ENCODE measurements around the gene AFAP1. TPM values are rescaled to one million over a fixed set of nuclear protein-coding genes. Genes with fewer than 3 reads are reported as not detected.

Gene AFAP1
- total RNA-seq, 4 donors from 2014 or later, result 25.1 to 56.9 (median 26.4) TPM

DNA sequence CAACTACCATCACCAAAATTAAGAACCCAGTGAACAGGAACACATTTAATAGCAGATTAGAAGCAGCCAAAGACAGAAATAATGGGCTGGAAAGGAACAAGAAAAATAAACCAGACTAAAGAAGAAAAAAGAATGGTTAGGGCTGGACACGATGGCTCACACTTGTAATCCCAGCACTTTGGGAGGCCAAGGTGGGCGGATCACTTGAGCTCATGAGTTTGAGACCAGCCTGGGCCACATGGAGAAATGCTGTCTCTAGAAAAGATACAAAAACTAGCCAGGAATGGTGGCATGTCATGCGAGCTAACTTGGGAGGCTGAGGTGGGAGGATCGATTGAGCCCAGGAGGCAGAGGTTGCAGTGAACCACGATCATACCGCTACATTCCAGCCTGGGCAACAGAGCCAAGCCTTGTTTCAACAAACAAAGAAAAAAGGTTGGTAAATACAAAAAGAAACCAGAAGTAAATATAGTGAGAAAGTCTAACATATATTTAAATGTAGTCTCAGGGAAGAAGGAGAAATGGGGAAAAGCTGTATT lies 102.0 kb downstream of the AFAP1 start:
- H3K4me1 ChIP-seq, result peaks cover 0 to 3% (median 0%) of the 10 kb centered on the region in 4 donors
- H3K36me3 ChIP-seq, result peaks cover 0 to 15% (median 5%) of the 10 kb centered on the region in 4 donors
- H3K27ac ChIP-seq, result no peak overlapping the region
- TF ChIP-seq EP300 (IDR thresholded peaks at IDR 0.05; ENCODE audit: low read depth) (no peak), POLR2A (IDR thresholded peaks at IDR 0.05) (no peak), POLR2AphosphoS5 (IDR thresholded peaks at IDR 0.05) (no peak)
- TF ChIP-seq, protein P1, sequence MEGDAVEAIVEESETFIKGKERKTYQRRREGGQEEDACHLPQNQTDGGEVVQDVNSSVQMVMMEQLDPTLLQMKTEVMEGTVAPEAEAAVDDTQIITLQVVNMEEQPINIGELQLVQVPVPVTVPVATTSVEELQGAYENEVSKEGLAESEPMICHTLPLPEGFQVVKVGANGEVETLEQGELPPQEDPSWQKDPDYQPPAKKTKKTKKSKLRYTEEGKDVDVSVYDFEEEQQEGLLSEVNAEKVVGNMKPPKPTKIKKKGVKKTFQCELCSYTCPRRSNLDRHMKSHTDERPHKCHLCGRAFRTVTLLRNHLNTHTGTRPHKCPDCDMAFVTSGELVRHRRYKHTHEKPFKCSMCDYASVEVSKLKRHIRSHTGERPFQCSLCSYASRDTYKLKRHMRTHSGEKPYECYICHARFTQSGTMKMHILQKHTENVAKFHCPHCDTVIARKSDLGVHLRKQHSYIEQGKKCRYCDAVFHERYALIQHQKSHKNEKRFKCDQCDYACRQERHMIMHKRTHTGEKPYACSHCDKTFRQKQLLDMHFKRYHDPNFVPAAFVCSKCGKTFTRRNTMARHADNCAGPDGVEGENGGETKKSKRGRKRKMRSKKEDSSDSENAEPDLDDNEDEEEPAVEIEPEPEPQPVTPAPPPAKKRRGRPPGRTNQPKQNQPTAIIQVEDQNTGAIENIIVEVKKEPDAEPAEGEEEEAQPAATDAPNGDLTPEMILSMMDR (IDR thresholded peaks at IDR 0.05), result no peak
- intact Hi-C loops (cut with DNase I; ENCODE audit: low total_unique reads) (no loop called here), in situ Hi-C loops (cut with MboI; ENCODE audit: low pct_ligation_motif_present in 1 of 4, low pct_unique_long_range_greater_than_20kb in 1 of 4, low sequenced_read_pairs in 3 of 4) (no loop called here)
- no peaks in the 10 kb centered on the region for H3K27me3 ChIP-seq
- H3K4me3 ChIP-seq, result no peak overlapping the region
- WGBS, 2 donors (ENCODE audit: low coverage in 1 of 2), result 87 to 90% methylated on average over 6 of the region's 6 CpGs
- no peak for DNase-seq
- H3K9me3 ChIP-seq, result no peaks in the 10 kb centered on the region

DNA sequence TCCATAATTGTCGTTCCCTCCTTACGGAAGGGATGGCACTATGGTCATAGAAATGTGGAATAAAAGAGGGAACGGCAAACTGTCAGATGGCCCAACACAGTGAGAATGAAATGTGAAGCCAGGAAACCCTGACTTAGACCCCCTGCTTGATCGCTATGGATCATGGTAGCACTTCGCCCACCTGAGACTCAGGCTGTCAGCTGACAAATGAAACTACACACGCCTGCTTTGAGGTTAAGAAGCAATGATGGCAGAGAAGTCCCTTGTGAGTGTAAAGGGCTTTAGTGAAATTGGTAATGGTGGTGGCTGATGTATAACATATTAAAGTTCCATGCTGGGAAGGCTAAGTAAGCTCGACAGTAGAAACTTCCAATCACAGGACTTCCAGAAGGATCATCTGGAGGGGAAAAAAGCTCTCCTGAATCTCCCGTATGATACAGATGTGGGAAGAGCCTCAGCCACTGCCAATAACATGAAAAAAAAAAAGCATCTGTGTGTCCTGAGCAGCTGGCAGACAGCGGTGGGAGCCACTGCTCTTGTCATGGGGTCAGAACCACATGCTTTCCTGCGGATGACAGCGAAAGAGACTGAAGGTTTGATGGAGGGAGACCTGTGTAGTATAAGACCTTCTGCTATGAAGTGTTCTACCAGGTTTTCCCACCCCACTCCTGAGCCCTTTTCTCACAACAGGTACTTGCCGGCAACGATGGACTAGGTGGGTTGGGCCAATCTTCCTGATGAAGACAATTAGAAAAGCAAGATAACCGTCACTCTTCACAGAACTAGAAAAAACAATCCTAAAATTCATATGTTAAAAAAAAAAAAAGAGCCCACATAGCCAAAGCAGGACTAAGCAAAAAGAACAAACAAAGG lies 107.6 kb downstream of the AFAP1 start:
- 78 to 84% methylated on average over 12 to 14 of the region's 14 CpGs for WGBS, 2 donors (ENCODE audit: low coverage in 1 of 2)
- no peaks in the 10 kb centered on the region for H3K9me3 ChIP-seq
- in situ Hi-C loops (cut with MboI; ENCODE audit: low pct_ligation_motif_present in 1 of 4, low pct_unique_long_range_greater_than_20kb in 1 of 4, low sequenced_read_pairs in 3 of 4) (no loop called here), intact Hi-C loops (cut with DNase I; ENCODE audit: low total_unique reads) (no loop called here)
- H3K27ac ChIP-seq, result peak overlapping the region; percentile 71 to 78 (median 73)
- H3K36me3 ChIP-seq, result peaks cover 0 to under 1% (median 0%) of the 10 kb centered on the region in 4 donors
- no peaks in the 10 kb centered on the region for H3K27me3 ChIP-seq
- DNase-seq, result no peak
- H3K4me1 ChIP-seq, result peaks cover 14 to 43% (median 28%) of the 10 kb centered on the region in 4 donors
- TF ChIP-seq POLR2A (IDR thresholded peaks at IDR 0.05) (no peak), EP300 (IDR thresholded peaks at IDR 0.05; ENCODE audit: low read depth) (no peak), POLR2AphosphoS5 (IDR thresholded peaks at IDR 0.05) (no peak)
- TF ChIP-seq, protein P1 (IDR thresholded peaks at IDR 0.05), result no peak
- no peak overlapping the region for H3K4me3 ChIP-seq

GRCh38 chr4:7831330-7831729 lies 108.3 kb downstream of the AFAP1 start:
- in situ Hi-C loops (cut with MboI; ENCODE audit: low pct_ligation_motif_present in 1 of 4, low pct_unique_long_range_greater_than_20kb in 1 of 4, low sequenced_read_pairs in 3 of 4), result no loop called here
- 46 to 71% methylated on average over 7 of the region's 7 CpGs for WGBS, 2 donors (ENCODE audit: low coverage in 1 of 2)
- H3K4me1 ChIP-seq, result peaks cover 14 to 43% (median 28%) of the 10 kb centered on the region in 4 donors
- H3K4me3 ChIP-seq, result no peak overlapping the region
- peak overlapping the region; percentile 71 to 78 (median 73) for H3K27ac ChIP-seq
- intact Hi-C loops (cut with DNase I; ENCODE audit: low total_unique reads), result no loop called here
- H3K27me3 ChIP-seq, result no peaks in the 10 kb centered on the region
- no peaks in the 10 kb centered on the region for H3K36me3 ChIP-seq
- no peak for TF ChIP-seq EP300 (IDR thresholded peaks at IDR 0.05; ENCODE audit: low read depth)
- DNase-seq, result no peak
- H3K9me3 ChIP-seq, result no peaks in the 10 kb centered on the region

DNA sequence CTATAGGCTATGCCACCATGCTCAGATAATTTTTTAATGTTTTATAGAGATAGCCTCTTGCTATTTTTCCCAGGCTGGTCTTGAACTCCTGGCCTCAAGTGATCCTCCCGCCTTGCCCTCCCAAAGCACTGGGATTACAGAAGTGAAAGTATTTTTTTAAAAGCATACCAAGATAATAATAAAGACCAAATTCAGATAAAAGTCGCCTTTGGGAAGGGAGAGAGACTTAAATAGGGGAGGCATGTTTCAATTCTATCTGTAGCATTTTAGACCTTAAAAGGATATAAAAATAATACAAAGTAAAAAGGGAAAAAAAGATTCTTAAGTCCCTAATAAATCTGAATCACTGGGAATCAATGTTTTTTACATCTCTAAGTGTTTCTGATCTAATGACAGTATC lies 108.9 kb downstream of the AFAP1 start:
- WGBS, 2 donors (ENCODE audit: low coverage in 1 of 2), result 69 to 74% methylated on average over 2 of the region's 2 CpGs
- H3K36me3 ChIP-seq, result no peaks in the 10 kb centered on the region
- TF ChIP-seq EP300 (IDR thresholded peaks at IDR 0.05; ENCODE audit: low read depth), result no peak
- TF ChIP-seq, protein P1 (IDR thresholded peaks at IDR 0.05), result no peak
- TF ChIP-seq POLR2A (IDR thresholded peaks at IDR 0.05), result no peak
- no peak for TF ChIP-seq POLR2AphosphoS5 (IDR thresholded peaks at IDR 0.05)
- no peaks in the 10 kb centered on the region for H3K27me3 ChIP-seq
- no peak overlapping the region for H3K4me3 ChIP-seq
- peak overlapping the region; percentile 71 to 78 (median 73) for H3K27ac ChIP-seq
- in situ Hi-C loops (cut with MboI; ENCODE audit: low pct_ligation_motif_present in 1 of 4, low pct_unique_long_range_greater_than_20kb in 1 of 4, low sequenced_read_pairs in 3 of 4), result no loop called here
- intact Hi-C loops (cut with DNase I; ENCODE audit: low total_unique reads), result no loop called here
- no peaks in the 10 kb centered on the region for H3K9me3 ChIP-seq
- peaks cover 14 to 43% (median 28%) of the 10 kb centered on the region in 4 donors for H3K4me1 ChIP-seq
- DNase-seq, result no peak

Measured in transverse colon (tissue), 4 donors.